Loucy (cell line): ENCODE measurements around the gene PIK3R1.

ENCODE experiments used
- CTCF ChIP-seq: fragments of 200-600 bp; sonication (generic); conservative IDR thresholded peaks from 2 replicates; pipeline ENCODE4 v1.5.1; 2014; ENCODE audit warnings: mild to moderate bottlenecking, antibody characterized with exemption, low read length
- EZH2phosphoT487 ChIP-seq: fragments of 200-600 bp; IDR thresholded peaks from 2 replicates; pipeline ENCODE4 v1.6.1; 2018; ENCODE audit warnings: antibody characterized with exemption, mild to moderate bottlenecking, moderate library complexity, borderline replicate concordance

- TF ChIP-seq CTCF = no peak
- no peak for TF ChIP-seq EZH2phosphoT487
These were observed 33.5 kb upstream of the PIK3R1 start for GRCh38 chr5:68182094-68182493.
